Measurements from ENCODE around the gene MCM9. TPM values are rescaled to one million over a fixed set of nuclear protein-coding genes. Genes with fewer than 3 reads are reported as not detected.

MCM9 gene
- total and polyA plus RNA-seq, 2 of the 4 experiments (the other 2 are of a cell fraction), result 3.5 to 7.2 TPM

DNA sequence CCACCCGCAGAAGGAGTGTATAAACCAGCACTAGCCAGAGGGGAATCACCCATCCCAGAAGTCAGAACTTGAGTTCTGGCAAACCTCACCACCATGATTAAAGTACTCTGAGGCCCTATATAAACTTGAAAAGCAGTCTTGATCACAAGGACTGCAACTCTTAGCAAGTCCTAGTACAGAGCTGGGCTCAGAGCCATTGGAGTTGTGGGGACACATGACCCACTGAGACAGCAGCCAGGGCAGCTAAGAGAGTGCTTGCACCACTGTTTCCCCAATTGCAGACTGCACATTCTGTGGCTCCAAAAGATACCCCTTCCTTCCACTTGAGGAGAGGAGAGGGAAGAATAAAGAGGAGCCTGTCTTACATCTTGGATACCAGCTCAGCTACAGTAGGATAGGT lies 4.7 kb upstream of the MCM9 start:
- Histone ChIP-seq H3K23ac (ENCODE audit: low read depth, low read length) (no peak overlapping the region), H4K8ac (ENCODE audit: low read depth in 2 of 2, low read length in 2 of 2) (no peak overlapping the region), H3K4me1 (ENCODE audit: control insufficient read depth, insufficient read depth, low read length) (no peaks in the 10 kb centered on the region), H3K27ac (ENCODE audit: insufficient read depth, low read length) (no peak overlapping the region), H3K9me1 (ENCODE audit: insufficient read depth, low read length) (no peaks in the 10 kb centered on the region), H2BK5ac (ENCODE audit: low read depth, low read length, poor library complexity, severe bottlenecking) (no peak overlapping the region), H3K79me1 (ENCODE audit: low read depth in 1 of 2, low read length in 2 of 2) (no peaks in the 10 kb centered on the region), H4K91ac (ENCODE audit: insufficient read depth, low read depth, low read length) (no peak overlapping the region), H3K9me3 (ENCODE audit: control insufficient read depth, insufficient read depth, low read length) (peaks cover under 1% of the 10 kb centered on the region; the same call in 1 of the 2 replicates), H3K56ac (ENCODE audit: extremely low read depth, insufficient read depth, low read length) (no peak overlapping the region), H4K20me1 (ENCODE audit: insufficient read depth, low read length) (no peaks in the 10 kb centered on the region), H3K14ac (replicated peaks; ENCODE audit: low read depth, low read length) (no peak overlapping the region), H4K5ac (ENCODE audit: low read depth, low read length) (no peak overlapping the region), H3K18ac (ENCODE audit: low read depth, low read length) (no peak overlapping the region), H3K9ac (ENCODE audit: low read depth, low read length) (no peak overlapping the region), H2AK5ac (ENCODE audit: low read depth, low read length) (no peak overlapping the region), H2BK120ac (ENCODE audit: low read depth, low read length) (no peak overlapping the region), H2BK20ac (ENCODE audit: low read depth, low read length) (no peak overlapping the region), H2BK15ac (ENCODE audit: low read depth, low read length) (no peak overlapping the region), H3K36me3 (ENCODE audit: control insufficient read depth, insufficient read depth, low read length) (no peaks in the 10 kb centered on the region), H2AFZ (replicated peaks; ENCODE audit: low read length, poor library complexity) (no peak overlapping the region), H2AK9ac (replicated peaks; ENCODE audit: low read depth, low read length, poor library complexity) (no peak overlapping the region), H3K4ac (ENCODE audit: low read depth, low read length) (no peak overlapping the region), H3K4me2 (ENCODE audit: low read depth, low read length) (no peak overlapping the region), H3K27me3 (ENCODE audit: control insufficient read depth, insufficient read depth, low read length) (no peaks in the 10 kb centered on the region; the same call in 1 of the 2 replicates), H3K4me3 (ENCODE audit: insufficient read depth, low read depth, low read length) (no peak overlapping the region)
- TF ChIP-seq RFX5 (IDR thresholded peaks at IDR 0.05; ENCODE audit: low read depth, low read length), result no peak
- TF ChIP-seq, protein P1, sequence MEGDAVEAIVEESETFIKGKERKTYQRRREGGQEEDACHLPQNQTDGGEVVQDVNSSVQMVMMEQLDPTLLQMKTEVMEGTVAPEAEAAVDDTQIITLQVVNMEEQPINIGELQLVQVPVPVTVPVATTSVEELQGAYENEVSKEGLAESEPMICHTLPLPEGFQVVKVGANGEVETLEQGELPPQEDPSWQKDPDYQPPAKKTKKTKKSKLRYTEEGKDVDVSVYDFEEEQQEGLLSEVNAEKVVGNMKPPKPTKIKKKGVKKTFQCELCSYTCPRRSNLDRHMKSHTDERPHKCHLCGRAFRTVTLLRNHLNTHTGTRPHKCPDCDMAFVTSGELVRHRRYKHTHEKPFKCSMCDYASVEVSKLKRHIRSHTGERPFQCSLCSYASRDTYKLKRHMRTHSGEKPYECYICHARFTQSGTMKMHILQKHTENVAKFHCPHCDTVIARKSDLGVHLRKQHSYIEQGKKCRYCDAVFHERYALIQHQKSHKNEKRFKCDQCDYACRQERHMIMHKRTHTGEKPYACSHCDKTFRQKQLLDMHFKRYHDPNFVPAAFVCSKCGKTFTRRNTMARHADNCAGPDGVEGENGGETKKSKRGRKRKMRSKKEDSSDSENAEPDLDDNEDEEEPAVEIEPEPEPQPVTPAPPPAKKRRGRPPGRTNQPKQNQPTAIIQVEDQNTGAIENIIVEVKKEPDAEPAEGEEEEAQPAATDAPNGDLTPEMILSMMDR (conservative IDR thresholded peaks at IDR 0.05; ENCODE audit: low read depth, low read length), result no peak
- TF ChIP-seq, protein P2, sequence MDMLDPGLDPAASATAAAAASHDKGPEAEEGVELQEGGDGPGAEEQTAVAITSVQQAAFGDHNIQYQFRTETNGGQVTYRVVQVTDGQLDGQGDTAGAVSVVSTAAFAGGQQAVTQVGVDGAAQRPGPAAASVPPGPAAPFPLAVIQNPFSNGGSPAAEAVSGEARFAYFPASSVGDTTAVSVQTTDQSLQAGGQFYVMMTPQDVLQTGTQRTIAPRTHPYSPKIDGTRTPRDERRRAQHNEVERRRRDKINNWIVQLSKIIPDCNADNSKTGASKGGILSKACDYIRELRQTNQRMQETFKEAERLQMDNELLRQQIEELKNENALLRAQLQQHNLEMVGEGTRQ (IDR thresholded peaks at IDR 0.05; ENCODE audit: low read depth, low read length), result no peak
- TF ChIP-seq CHD1 (IDR thresholded peaks at IDR 0.05; ENCODE audit: low read depth, low read length), result no peak
- TF ChIP-seq MAZ (IDR thresholded peaks at IDR 0.05; ENCODE audit: borderline replicate concordance, low read depth, low read length), result no peak
- TF ChIP-seq MXI1 (IDR thresholded peaks at IDR 0.05; ENCODE audit: borderline replicate concordance, low read depth, low read length), result no peak
- TF ChIP-seq FOS (IDR thresholded peaks at IDR 0.05; ENCODE audit: low read depth, low read length), result no peak
- TF ChIP-seq NFE2L2 (IDR thresholded peaks at IDR 0.05; ENCODE audit: low read depth, low read length), result no peak
- no peak for TF ChIP-seq POLR2A (IDR thresholded peaks at IDR 0.05; ENCODE audit: low read depth, low read length)
- no peak for TF ChIP-seq RAD21 (IDR thresholded peaks at IDR 0.05; ENCODE audit: low read length)
- no peak for TF ChIP-seq MAFK (IDR thresholded peaks at IDR 0.05; ENCODE audit: low read depth, low read length)
- TF ChIP-seq SMC3 (IDR thresholded peaks at IDR 0.05; ENCODE audit: low read depth, low read length), result no peak
- WGBS, 2 experiments (ENCODE audit: extremely low coverage in 2 of 2, insufficient read length in 1 of 2), result 83% methylated on average over 1 of the region's 1 CpG; no CpG with 5 or more reads in 1 of the 2 experiments
- in situ Hi-C loops (cut with MboI; ENCODE audit: low sequenced_read_pairs) (no loop called here), dilution Hi-C loops (cut with HindIII; ENCODE audit: low sequenced_read_pairs, unreplicated experiment) (no loop called here), intact Hi-C loops (cut with micrococcal nuclease) (no loop called here)
- DNase-seq, result no peak
- BruUV-seq (replicated peaks), result no TSS peak
- ATAC-seq (ENCODE audit: low read depth), result no peak
- CTCF ChIA-PET, result no interaction called here
- POLR2A ChIA-PET (ENCODE audit: unreplicated experiment), result no interaction called here

All from IMR-90 (cell line).